SJSA1 (cell line): ENCODE results near the gene NCBP3. TPM values are rescaled to one million over a fixed set of nuclear protein-coding genes. Genes with fewer than 3 reads are reported as not detected.

ENCODE experiments used
- DNase-seq, 2 experiments: peaks; one replicate each; pipeline ENCODE4 v3.0.0-alpha.2; 2015 to 2020; ENCODE audit warnings: low spot score in 2 of 2, low read depth in 1 of 2
- H3K27ac ChIP-seq: fragments of 250-450 bp; sonication (Bioruptor Pico); 2 replicates; pipeline ENCODE4 v1.5.1; 2020; ENCODE audit warnings: mild to moderate bottlenecking, moderate library complexity
- H3K27me3 ChIP-seq: fragments of 250-450 bp; sonication (Bioruptor Pico); replicated peaks from 2 replicates; pipeline ENCODE4 v1.5.1; 2020; ENCODE audit warnings: mild to moderate bottlenecking, moderate library complexity
- H3K36me3 ChIP-seq: fragments of 250-450 bp; sonication (Bioruptor Pico); 2 replicates; pipeline ENCODE4 v1.5.1; 2020; ENCODE audit warnings: mild to moderate bottlenecking
- H3K4me1 ChIP-seq: fragments of 250-450 bp; sonication (Bioruptor Pico); replicated peaks from 2 replicates; pipeline ENCODE4 v1.6.1; 2021; ENCODE audit warnings: mild to moderate bottlenecking
- H3K4me3 ChIP-seq: fragments of 250-450 bp; sonication (Bioruptor Pico); 2 replicates; pipeline ENCODE4 v1.5.1; 2020; ENCODE audit warnings: mild to moderate bottlenecking
- H3K9me3 ChIP-seq: fragments of 250-450 bp; sonication (Bioruptor Pico); replicated peaks from 2 replicates; pipeline ENCODE4 v1.5.1; 2020; ENCODE audit warnings: mild to moderate bottlenecking
- total RNA-seq: library from RNA; depleted of rRNA; stranded (reverse); fragments of >200 nt; shearing (Covaris generic); gene quantifications from 2 replicates; pipeline ENCODE4 v1.2.3, GENCODE V29; 2014; rRNA removed

Gene NCBP3
- total RNA-seq = 16.0 and 16.8 TPM in 2 replicates

GRCh38 chr17:3845621-3846436 is at the start of gene NCBP3:
Gene NCBP3, minus strand, starts transcription at chr17:3846246. Its CDS starts 23 bp downstream, at chr17:3846223.
- Histone ChIP-seq H3K4me3 (peak within 1 kb of the TSS; percentile 85), H3K27ac (peak within 1 kb of the TSS; percentile 70), H3K27me3 (no peaks in the 10 kb centered on the region), H3K9me3 (no peaks in the 10 kb centered on the region), H3K36me3 (peaks cover 39% of the 10 kb centered on the region), H3K4me1 (no peaks in the 10 kb centered on the region)
- DNase-seq = peak; percentile 84 to 92

- Histone ChIP-seq H3K9me3 (no peaks in the 10 kb centered on the region), H3K4me1 (peaks cover 44% of the 10 kb centered on the region), H3K27ac (no peak overlapping the region), H3K4me3 (no peak overlapping the region), H3K36me3 (peaks cover 6% of the 10 kb centered on the region), H3K27me3 (no peaks in the 10 kb centered on the region)
- no peak for DNase-seq
Observed at GRCh38 chr17:3895354-3895753, 49.3 kb upstream of the NCBP3 start.

GRCh38 chr17:3894911-3895343 is 48.9 kb upstream of the NCBP3 start:
- peak in 1 of 2 experiments; percentile 21 for DNase-seq
- Histone ChIP-seq H3K4me1 (peaks cover 46% of the 10 kb centered on the region), H3K4me3 (no peak overlapping the region), H3K9me3 (no peaks in the 10 kb centered on the region), H3K36me3 (peaks cover 6% of the 10 kb centered on the region), H3K27me3 (no peaks in the 10 kb centered on the region), H3K27ac (no peak overlapping the region)

- Histone ChIP-seq H3K36me3 (peaks cover 6% of the 10 kb centered on the region), H3K4me3 (no peak overlapping the region), H3K27ac (no peak overlapping the region), H3K4me1 (peaks cover 54% of the 10 kb centered on the region), H3K9me3 (no peaks in the 10 kb centered on the region), H3K27me3 (no peaks in the 10 kb centered on the region)
- no peak for DNase-seq
Observed at GRCh38 chr17:3894188-3894587, 48.1 kb upstream of the NCBP3 start.

- peak overlapping the region; percentile 68 for H3K4me3 ChIP-seq
- DNase-seq = no peak
Observed at GRCh38 chr17:3893720-3894116, 47.7 kb upstream of the NCBP3 start.

GRCh38 chr17:3893003-3893719 is 47.1 kb upstream of the NCBP3 start, which contains the start of gene CAMKK1:
Gene CAMKK1, minus strand, starts transcription at chr17:3893053. Its CDS starts 7,366 bp downstream, at chr17:3885687.
- Histone ChIP-seq H3K27ac (peak within 1 kb of the TSS; percentile 67), H3K4me1 (peaks cover 64% of the 10 kb centered on the region)
- DNase-seq = peak; percentile 88 to 92

More at GRCh38 chr17:3893720-3894116, 47.7 kb upstream of the NCBP3 start:
- no peaks in the 10 kb centered on the region for H3K27me3 ChIP-seq
- no peaks in the 10 kb centered on the region for H3K9me3 ChIP-seq
- no peak overlapping the region for H3K27ac ChIP-seq
- H3K4me1 ChIP-seq = peaks cover 58% of the 10 kb centered on the region
- peaks cover 11% of the 10 kb centered on the region for H3K36me3 ChIP-seq

GRCh38 chr17:3892095-3892998 is 46.3 kb upstream of the NCBP3 start:
- Histone ChIP-seq H3K4me3 (peak overlapping the region; percentile 68), H3K27me3 (no peaks in the 10 kb centered on the region), H3K4me1 (peaks cover 72% of the 10 kb centered on the region), H3K9me3 (no peaks in the 10 kb centered on the region), H3K27ac (peak overlapping the region; percentile 67), H3K36me3 (peaks cover 14% of the 10 kb centered on the region)
- DNase-seq = peak; percentile 91 to 96

More at GRCh38 chr17:3893003-3893719, 47.1 kb upstream of the NCBP3 start, which contains the start of gene CAMKK1:
- Histone ChIP-seq H3K4me3 (peak within 1 kb of the TSS; percentile 68), H3K27me3 (no peaks in the 10 kb centered on the region), H3K36me3 (peaks cover 13% of the 10 kb centered on the region), H3K9me3 (no peaks in the 10 kb centered on the region)

- peak overlapping the region; percentile 68 for H3K4me3 ChIP-seq
- no peak for DNase-seq
- H3K27ac ChIP-seq = peak overlapping the region; percentile 67
- H3K27me3 ChIP-seq = no peaks in the 10 kb centered on the region
- H3K4me1 ChIP-seq = peaks cover 79% of the 10 kb centered on the region
- H3K36me3 ChIP-seq = peaks cover 14% of the 10 kb centered on the region
- H3K9me3 ChIP-seq = no peaks in the 10 kb centered on the region
Observed at GRCh38 chr17:3891626-3892094, 45.6 kb upstream of the NCBP3 start.

GRCh38 chr17:3890878-3891219 is 44.8 kb upstream of the NCBP3 start:
- Histone ChIP-seq H3K4me3 (no peak overlapping the region), H3K9me3 (no peaks in the 10 kb centered on the region), H3K36me3 (peaks cover 14% of the 10 kb centered on the region), H3K27ac (peak overlapping the region; percentile 42), H3K4me1 (peaks cover 87% of the 10 kb centered on the region), H3K27me3 (no peaks in the 10 kb centered on the region)
- no peak for DNase-seq

GRCh38 chr17:3890082-3890877 is 44.2 kb upstream of the NCBP3 start:
- no peaks in the 10 kb centered on the region for H3K9me3 ChIP-seq
- H3K27ac ChIP-seq = peak overlapping the region; percentile 84
- H3K27me3 ChIP-seq = no peaks in the 10 kb centered on the region
- H3K4me1 ChIP-seq = peaks cover 91% of the 10 kb centered on the region
- no peak overlapping the region for H3K4me3 ChIP-seq
- peaks cover 18% of the 10 kb centered on the region for H3K36me3 ChIP-seq
- peak; percentile 98 to 100 for DNase-seq

- DNase-seq = peak in 1 of 2 experiments; percentile 44
Observed at GRCh38 chr17:3889325-3890012, 43.4 kb upstream of the NCBP3 start.

More at GRCh38 chr17:3889325-3890012, 43.4 kb upstream of the NCBP3 start:
- peak overlapping the region; percentile 84 for H3K27ac ChIP-seq
- H3K4me1 ChIP-seq = peaks cover 94% of the 10 kb centered on the region
- H3K27me3 ChIP-seq = no peaks in the 10 kb centered on the region
- H3K4me3 ChIP-seq = no peak overlapping the region
- H3K9me3 ChIP-seq = no peaks in the 10 kb centered on the region
- H3K36me3 ChIP-seq = peaks cover 26% of the 10 kb centered on the region
